Lower leg skin (tissue), 3 donors: Measurements from ENCODE around the gene GNB1.

Source experiments
- CTCF ChIP-seq, 3 donors: fragments of 450-650 bp; IDR thresholded peaks; one replicate each; pipeline ENCODE4 v1.5.1; 2016; ENCODE audit warnings: antibody characterized with exemption in 3 of 3, mild to moderate bottlenecking in 3 of 3, moderate library complexity in 2 of 3
- POLR2A ChIP-seq, 2 donors: fragments of 450-650 bp; IDR thresholded peaks; one replicate each; pipeline ENCODE4 v1.6.1; 2016 to 2017; ENCODE audit warnings: antibody characterized with exemption in 2 of 2, mild to moderate bottlenecking in 1 of 2, moderate library complexity in 1 of 2

- TF ChIP-seq CTCF (IDR thresholded peaks at IDR 0.05) = no peak
- TF ChIP-seq POLR2A (IDR thresholded peaks at IDR 0.05) = no peak
Measured at GRCh38 chr1:1752190-1752589, 138.7 kb downstream of the GNB1 start.
